SK-N-SH (cell line): Measurements from ENCODE around the gene PPP1R9A. TPM values are rescaled to one million over a fixed set of nuclear protein-coding genes. Genes with fewer than 3 reads are reported as not detected.

Experiments
- CTCF ChIA-PET: fragments of 300-600, 350-600 bp; formaldehyde crosslinking; extraction: SDS; loops from one replicate; lab custom pipeline; 2021; lab: Yijun Ruan, JAX
- POLR2A ChIA-PET: fragments of 350-600 bp; sonication (Branson Sonifier 250); formaldehyde crosslinking; extraction: SDS; loops from one replicate; lab custom pipeline; 2020; ENCODE audit warnings: antibody characterized with exemption, inconsistent platforms; lab: Yijun Ruan, JAX
- DNase-seq: peaks from one replicate; pipeline ENCODE4 v3.0.0; 2012
- H2AFZ ChIP-seq: fragments of 200-600 bp; sonication (generic); 2 replicates; pipeline ENCODE4 v1.8.1; 2016; ENCODE audit warnings: antibody characterized with exemption, mild to moderate bottlenecking, low read depth
- H3F3A ChIP-seq: fragments of 200-600 bp; sonication (generic); replicated peaks from 2 replicates; pipeline ENCODE3; 2016; ENCODE audit warnings: antibody characterized with exemption, mild to moderate bottlenecking; ENCODE audit not compliant: insufficient read depth
- H3K27ac ChIP-seq, 2 experiments: fragments of 200-500 bp in 1 of 2; fragments of 200-600 bp in 1 of 2; sonication (Bioruptor generic) in 1 of 2; sonication (generic), shearing (Covaris generic) in 1 of 2; 2 replicates each; pipeline versions ENCODE4 v1.5.1 to v1.6.1; 2014 to 2016; ENCODE audit warnings: low read depth in 2 of 2, inconsistent platforms in 1 of 2, low read length in 1 of 2, mild to moderate bottlenecking in 1 of 2, mixed read lengths in 1 of 2
- H3K27me3 ChIP-seq: fragments of 200-600 bp; sonication (generic), shearing (Covaris generic); 2 replicates; pipeline ENCODE4 v1.6.1; 2016; ENCODE audit warnings: mixed run types; ENCODE audit not compliant: insufficient read depth
- H3K36me3 ChIP-seq, 2 experiments: fragments of 200-500 bp in 1 of 2; fragments of 200-600 bp in 1 of 2; sonication (Bioruptor generic) in 1 of 2; sonication (generic) in 1 of 2; replicated peaks in 1 of 2; 2 replicates each; pipeline versions ENCODE3 to v1.5.1; 2014 to 2016; ENCODE audit warnings: low read length in 1 of 2, mild to moderate bottlenecking in 1 of 2; ENCODE audit not compliant: insufficient read depth in 2 of 2, control insufficient read depth in 1 of 2
- H3K4me1 ChIP-seq, 2 experiments: fragments of 200-500 bp in 1 of 2; fragments of 200-600 bp in 1 of 2; sonication (Bioruptor generic) in 1 of 2; sonication (generic), shearing (Covaris generic) in 1 of 2; 2 replicates each; pipeline versions ENCODE4 v1.5.1 to v1.6.1; 2014 to 2016; ENCODE audit warnings: low read depth in 1 of 2, low read length in 1 of 2, mixed run types in 1 of 2; ENCODE audit not compliant: insufficient read depth in 2 of 2, control insufficient read depth in 1 of 2
- H3K4me2 ChIP-seq: fragments of 200-600 bp; sonication (generic), shearing (Covaris generic); 2 replicates; pipeline ENCODE4 v1.6.1; 2017; ENCODE audit warnings: mixed run types
- H3K4me3 ChIP-seq, 2 experiments: fragments of 200-500 bp in 1 of 2; fragments of 200-600 bp in 1 of 2; sonication (Bioruptor generic) in 1 of 2; sonication (generic), shearing (Covaris generic) in 1 of 2; 2 replicates each; pipeline versions ENCODE4 v1.5.1 to v1.8.1; 2014 to 2016; ENCODE audit warnings: low read depth in 2 of 2, inconsistent platforms in 1 of 2, low read length in 1 of 2, mild to moderate bottlenecking in 1 of 2, mixed read lengths in 1 of 2, moderate library complexity in 1 of 2
- H3K79me2 ChIP-seq: fragments of 200-600 bp; sonication (generic); 2 replicates; pipeline ENCODE4 v1.8.1; 2017; ENCODE audit warnings: mild to moderate bottlenecking; ENCODE audit not compliant: insufficient read depth
- H3K9ac ChIP-seq: fragments of 200-600 bp; sonication (generic); 2 replicates; pipeline ENCODE4 v1.6.1; 2017; ENCODE audit warnings: mixed run types
- H3K9me2 ChIP-seq: fragments of 200-600 bp; sonication (generic); 2 replicates; pipeline ENCODE4 v1.6.1; 2017; ENCODE audit warnings: mixed run types
- H3K9me3 ChIP-seq: fragments of 200-600 bp; sonication (generic); 2 replicates; pipeline ENCODE4 v1.6.1; 2017; ENCODE audit warnings: mixed run types, mild to moderate bottlenecking, moderate library complexity
- H4K20me1 ChIP-seq: fragments of 200-600 bp; sonication (generic); 2 replicates; pipeline ENCODE4 v1.6.1; 2017; ENCODE audit warnings: mild to moderate bottlenecking, mixed run types; ENCODE audit not compliant: insufficient read depth
- ELF1 ChIP-seq: IDR thresholded peaks from 2 replicates; pipeline ENCODE4 v1.4.0; 2012
- EP300 ChIP-seq, 2 experiments: IDR thresholded peaks; 2 replicates each; pipeline versions ENCODE4 v1.4.0 to v1.6.1; 2012; ENCODE audit warnings: borderline replicate concordance in 1 of 2, low read depth in 1 of 2, low read length in 1 of 2
- EZH2phosphoT487 ChIP-seq: fragments of 200-600 bp; sonication (generic); IDR thresholded peaks from 2 replicates; pipeline ENCODE4 v1.6.1; 2017; ENCODE audit warnings: low read depth, mixed run types, mild to moderate bottlenecking, antibody characterized with exemption, moderate library complexity, borderline replicate concordance
- FOXJ3 ChIP-seq: sonication (generic); formaldehyde crosslinking; IDR thresholded peaks from 2 replicates; pipeline ENCODE4 v1.5.1; 2020; ENCODE audit warnings: mild to moderate bottlenecking, missing genetic modification reagents
- IRF3 ChIP-seq: fragments of 150-350 bp; IDR thresholded peaks from 2 replicates; pipeline ENCODE4 v1.6.1; 2016; ENCODE audit warnings: mild to moderate bottlenecking, low read depth, low read length
- MAX ChIP-seq: IDR thresholded peaks from 2 replicates; pipeline ENCODE4 v1.4.0; 2012; ENCODE audit warnings: low read depth
- NFIC ChIP-seq: IDR thresholded peaks from 2 replicates; pipeline ENCODE4 v1.4.0; 2012; ENCODE audit warnings: borderline replicate concordance
- POLR2AphosphoS5 ChIP-seq: IDR thresholded peaks from 2 replicates; pipeline ENCODE4 v1.6.1; 2012; ENCODE audit warnings: low read depth, low read length
- RAD21 ChIP-seq: IDR thresholded peaks from 2 replicates; pipeline ENCODE4 v1.6.1; 2012; ENCODE audit warnings: mild to moderate bottlenecking, low read length
- RCOR1 ChIP-seq: fragments of 150-350 bp; IDR thresholded peaks from 2 replicates; pipeline ENCODE4 v1.6.1; 2017; ENCODE audit warnings: antibody characterized with exemption, low read length
- REST ChIP-seq: IDR thresholded peaks from 2 replicates; pipeline ENCODE4 v1.6.1; 2012; ENCODE audit warnings: mild to moderate bottlenecking, low read depth, low read length, moderate library complexity
- RXRA ChIP-seq: IDR thresholded peaks from 2 replicates; pipeline ENCODE4 v1.4.0; 2012; ENCODE audit warnings: low read depth, mild to moderate bottlenecking, borderline replicate concordance
- SIN3A ChIP-seq: IDR thresholded peaks from 2 replicates; pipeline ENCODE4 v1.6.1; 2012; ENCODE audit warnings: low read depth, mild to moderate bottlenecking, low read length, moderate library complexity, borderline replicate concordance
- SMC3 ChIP-seq: IDR thresholded peaks from 2 replicates; pipeline ENCODE4 v1.6.1; 2012; ENCODE audit warnings: low read depth, low read length, improper control_type of control experiment
- TAF1 ChIP-seq: IDR thresholded peaks from 2 replicates; pipeline ENCODE4 v1.6.1; 2012; ENCODE audit warnings: low read depth, mild to moderate bottlenecking, low read length, moderate library complexity, borderline replicate concordance
- USF1 ChIP-seq: IDR thresholded peaks from 2 replicates; pipeline ENCODE4 v1.4.0; 2012; ENCODE audit warnings: low read depth, borderline replicate concordance
- YY1 ChIP-seq: IDR thresholded peaks from 2 replicates; pipeline ENCODE4 v1.4.0; 2012; ENCODE audit warnings: low read depth, mild to moderate bottlenecking
- polyA plus RNA-seq, 3 experiments: library from polyadenylated mRNA; depleted of rRNA; stranded (reverse); fragments of >200 nt; gene quantifications; 2 replicates each; pipeline ENCODE4 v1.2.3, GENCODE V29; 2012

PPP1R9A gene
- polyA plus RNA-seq, 1 of the 3 experiments (the other 2 are of a cell fraction) = 0.30 TPM

GRCh38 chr7:94912085-94912484 is 4.7 kb downstream of the PPP1R9A start:
- ChIA-PET POLR2A (no interaction called here), CTCF (interaction anchor here (0.7 to 1.5 kb wide), 3 partner anchors 12 to 287 kb away, joined by 3 read pairs; no protein-coding TSS in a partner anchor)
- Histone ChIP-seq H3K27me3 (peaks cover 41% of the 10 kb centered on the region), H3K27ac (no peak overlapping the region), H3K9ac (no peak overlapping the region), H3K9me2 (no peaks in the 10 kb centered on the region), H3K4me2 (no peak overlapping the region), H3K4me1 (peaks cover 0 to 9% of the 10 kb centered on the region in 2 experiments; a peak in 2 of 4 replicates), H3K79me2 (no peaks in the 10 kb centered on the region), H3K36me3 (no peaks in the 10 kb centered on the region), H3F3A (no peaks in the 10 kb centered on the region), H3K4me3 (no peak overlapping the region), H2AFZ (no peak overlapping the region), H4K20me1 (no peaks in the 10 kb centered on the region), H3K9me3 (no peaks in the 10 kb centered on the region)
- DNase-seq = no peak
- TF ChIP-seq RCOR1 = no peak
- no peak for TF ChIP-seq REST
- no peak for TF ChIP-seq POLR2AphosphoS5
- TF ChIP-seq MAX = no peak
- TF ChIP-seq RXRA = no peak
- TF ChIP-seq NFIC = no peak
- no peak for TF ChIP-seq EZH2phosphoT487
- no peak for TF ChIP-seq SIN3A
- TF ChIP-seq YY1 = no peak
- no peak for TF ChIP-seq RAD21
- no peak for TF ChIP-seq IRF3
- no peak for TF ChIP-seq FOXJ3 (CRISPR knock-in tag)
- TF ChIP-seq EP300 (IDR thresholded peaks at IDR 0.05; ENCODE audit: borderline replicate concordance in 1 of 2, low read depth in 1 of 2, low read length in 1 of 2) = no peak
- no peak for TF ChIP-seq TAF1
- no peak for TF ChIP-seq ELF1
- TF ChIP-seq USF1 = no peak
- TF ChIP-seq SMC3 = no peak
